WTC11 (cell line): ENCODE measurements around the gene MZF1. TPM values are rescaled to one million over a fixed set of nuclear protein-coding genes. Genes with fewer than 3 reads are reported as not detected.

Source experiments
- ATAC-seq: fragments of 200-7000 bp; cut with Tn5 transposase; 2 replicates; pipeline ENCODE4 v1.10.0; 2021; ENCODE audit warnings: mild to moderate bottlenecking, moderate library complexity
- CTCF ChIA-PET: fragments of 300-600 bp; sonication (Branson Sonifier 250); formaldehyde crosslinking; loops from one replicate; lab custom pipeline; 2021; ENCODE audit warnings: antibody characterized with exemption; lab: Charles Lee
- POLR2A ChIA-PET: fragments of 350-600 bp; sonication (Branson Sonifier 250); formaldehyde crosslinking; loops from one replicate; lab custom pipeline; 2021; ENCODE audit warnings: antibody characterized with exemption; lab: Charles Lee
- DNase-seq: peaks from one replicate; pipeline ENCODE4 v3.0.0; 2021; ENCODE audit warnings: low spot score
- H3K27ac Mint-ChIP-seq: 2 replicates; pipeline ENCODE4 v1.8.0; 2021; ENCODE audit warnings: mixed read lengths
- H3K27me3 Mint-ChIP-seq: 2 replicates; pipeline ENCODE4 v1.8.0; 2021; ENCODE audit warnings: low read depth, mild to moderate bottlenecking, moderate library complexity, mixed read lengths
- H3K36me3 Mint-ChIP-seq: 2 replicates; pipeline ENCODE4 v1.8.0; 2021; ENCODE audit warnings: mixed read lengths
- H3K4me1 Mint-ChIP-seq: 2 replicates; pipeline ENCODE4 v1.8.0; 2022; ENCODE audit warnings: mixed read lengths
- H3K4me3 Mint-ChIP-seq: 2 replicates; pipeline ENCODE4 v1.8.0; 2021; ENCODE audit warnings: mild to moderate bottlenecking, moderate library complexity, mixed read lengths
- H3K9me3 Mint-ChIP-seq: 2 replicates; pipeline ENCODE4 v1.8.0; 2021; ENCODE audit warnings: mixed read lengths
- ATF2 ChIP-seq: sonication (generic); formaldehyde crosslinking; IDR thresholded peaks from 2 replicates; pipeline ENCODE4 v1.8.1; 2022; ENCODE audit warnings: low read depth, missing genetic modification reagents, borderline replicate concordance
- CDX4 ChIP-seq: fragments of 250-450 bp; sonication (Bioruptor Pico); IDR thresholded peaks from 2 replicates; pipeline ENCODE4 v1.9.0; 2021; ENCODE audit warnings: moderate library complexity, mild to moderate bottlenecking, inconsistent platforms, borderline replicate concordance
- ERG ChIP-seq: fragments of 250-450 bp; sonication (Bioruptor Pico); IDR thresholded peaks from 2 replicates; pipeline ENCODE4 v1.8.0; 2021; ENCODE audit warnings: mild to moderate bottlenecking
- FOXJ3 ChIP-seq: sonication (generic); formaldehyde crosslinking; IDR thresholded peaks from 2 replicates; pipeline ENCODE4 v1.9.0; 2021; ENCODE audit warnings: missing genetic modification reagents, mild to moderate bottlenecking, borderline replicate concordance
- FOXP1 ChIP-seq: sonication (generic); formaldehyde crosslinking; IDR thresholded peaks from 2 replicates; pipeline ENCODE4 v1.8.0; 2022; ENCODE audit warnings: missing genetic modification reagents, mild to moderate bottlenecking, moderate library complexity, borderline replicate concordance
- OVOL2 ChIP-seq: fragments of 250-450 bp; sonication (Bioruptor Pico); IDR thresholded peaks from 2 replicates; pipeline ENCODE4 v1.9.0; 2021; ENCODE audit warnings: mild to moderate bottlenecking, borderline replicate concordance
- PRDM15 ChIP-seq: sonication (generic); formaldehyde crosslinking; IDR thresholded peaks from 2 replicates; pipeline ENCODE4 v1.8.0; 2022; ENCODE audit warnings: missing genetic modification reagents
- PREB ChIP-seq: sonication (generic); formaldehyde crosslinking; IDR thresholded peaks from 2 replicates; pipeline ENCODE4 v1.8.1; 2022; ENCODE audit warnings: mild to moderate bottlenecking, missing genetic modification reagents, moderate library complexity, borderline replicate concordance
- PRRX2 ChIP-seq: fragments of 250-450 bp; sonication (Bioruptor Pico); IDR thresholded peaks from 2 replicates; pipeline ENCODE4 v1.8.0; 2021; ENCODE audit warnings: mild to moderate bottlenecking
- STAT6 ChIP-seq: sonication (generic); formaldehyde crosslinking; conservative IDR thresholded peaks from 2 replicates; pipeline ENCODE4 v1.8.1; 2023; ENCODE audit warnings: mild to moderate bottlenecking, low read depth, missing genetic modification reagents, moderate library complexity
- TCF7 ChIP-seq: sonication (generic); formaldehyde crosslinking; IDR thresholded peaks from 2 replicates; pipeline ENCODE4 v1.8.0; 2022; ENCODE audit warnings: mild to moderate bottlenecking, low read depth, missing genetic modification reagents, moderate library complexity
- ZBTB43 ChIP-seq: sonication (generic); formaldehyde crosslinking; IDR thresholded peaks from 2 replicates; pipeline ENCODE4 v1.8.1; 2023; ENCODE audit warnings: mild to moderate bottlenecking, missing genetic modification reagents
- ZMAT4 ChIP-seq: fragments of 250-450 bp; sonication (Bioruptor Pico); IDR thresholded peaks from 2 replicates; pipeline ENCODE4 v1.9.0; 2021; ENCODE audit warnings: mild to moderate bottlenecking
- ZNF219 ChIP-seq: sonication (generic); formaldehyde crosslinking; IDR thresholded peaks from 2 replicates; pipeline ENCODE4 v1.8.0; 2023; ENCODE audit warnings: missing genetic modification reagents, mild to moderate bottlenecking, borderline replicate concordance
- ZNF263 ChIP-seq: sonication (generic); formaldehyde crosslinking; IDR thresholded peaks from 2 replicates; pipeline ENCODE4 v1.8.1; 2022; ENCODE audit warnings: low read depth, mild to moderate bottlenecking, moderate library complexity, missing genetic modification reagents
- ZNF512 ChIP-seq: sonication (generic); formaldehyde crosslinking; IDR thresholded peaks from 2 replicates; pipeline ENCODE4 v1.8.1; 2022; ENCODE audit warnings: missing genetic modification reagents, borderline replicate concordance
- total RNA-seq: library from RNA; stranded (reverse); gene quantifications from 3 replicates; pipeline ENCODE4 v1.2.3, GENCODE V29; 2021

The MZF1 gene
- total RNA-seq, 1 experiment from 2014 or later = 22.2 TPM

- TF ChIP-seq PRDM15 (no peak), PRRX2 (CRISPR knock-in tag) (no peak), ZNF263 (CRISPR knock-in tag) (no peak), STAT6 (CRISPR knock-in tag) (no peak), FOXP1 (no peak), ERG (CRISPR knock-in tag) (no peak), ZBTB43 (CRISPR knock-in tag) (no peak), ZNF512 (CRISPR knock-in tag) (no peak)
- TF ChIP-seq, all 79 proteins: peak for 0
Observed at GRCh38 chr19:58535857-58536256, 37.3 kb downstream of the MZF1 start (continued).

GRCh38 chr19:58531034-58531840 lies 41.9 kb downstream of the MZF1 start:
- H3K4me1 Mint-ChIP-seq = no peaks in the 10 kb centered on the region
- ATAC-seq (no peak), DNase-seq (no peak)
- H3K27ac Mint-ChIP-seq = no peak overlapping the region
- no peaks in the 10 kb centered on the region for H3K36me3 Mint-ChIP-seq
- H3K4me3 Mint-ChIP-seq = no peak overlapping the region
- no peaks in the 10 kb centered on the region for H3K9me3 Mint-ChIP-seq
- CTCF ChIA-PET = interaction anchor here (1.3 to 1.5 kb wide), 2 partner anchors 11 to 50 kb away, joined by 5 to 9 read pairs; partner anchors contain the start of gene ZBTB45
- POLR2A ChIA-PET = no interaction called here
- H3K27me3 Mint-ChIP-seq = peaks cover 65% of the 10 kb centered on the region
- TF ChIP-seq TCF7 (CRISPR knock-in tag) (no peak), FOXP1 (no peak), CDX4 (CRISPR knock-in tag) (no peak), OVOL2 (CRISPR knock-in tag) (no peak), FOXJ3 (CRISPR knock-in tag) (no peak), ZNF219 (CRISPR knock-in tag) (no peak), PREB (no peak), ATF2 (no peak), ZMAT4 (CRISPR knock-in tag) (no peak)
